Gastroesophageal sphincter (tissue), 3 donors: ENCODE results near the gene KRTAP22-1.

Experiments
- CTCF ChIP-seq, 4 experiments: fragments of 200-600 bp in 2 of 4; fragments of 450-650 bp in 2 of 4; sonication (generic) in 1 of 4; IDR thresholded peaks; one replicate each; pipeline ENCODE4 v1.5.1; 2017 to 2019; ENCODE audit warnings: antibody characterized with exemption in 4 of 4, mild to moderate bottlenecking in 2 of 4, moderate library complexity in 2 of 4
- EP300 ChIP-seq: sonication (generic); formaldehyde crosslinking; IDR thresholded peaks from one replicate; pipeline ENCODE4 v1.6.1; 2017; ENCODE audit warnings: antibody characterized with exemption, mild to moderate bottlenecking
- POLR2A ChIP-seq, 2 donors: fragments of 450-650 bp; IDR thresholded peaks; one replicate each; pipeline ENCODE4 v1.6.1; 2017; ENCODE audit warnings: antibody characterized with exemption in 2 of 2, mild to moderate bottlenecking in 2 of 2, moderate library complexity in 1 of 2
- POLR2AphosphoS5 ChIP-seq: sonication (generic); formaldehyde crosslinking; IDR thresholded peaks from one replicate; pipeline ENCODE4 v1.6.1; 2017; ENCODE audit warnings: antibody characterized with exemption

- TF ChIP-seq CTCF (IDR thresholded peaks at IDR 0.05) (no peak), POLR2AphosphoS5 (no peak), EP300 (no peak), POLR2A (IDR thresholded peaks at IDR 0.05) (no peak)
These were observed 41.7 kb downstream of the KRTAP22-1 start, which contains the start of gene KRTAP20-3 for GRCh38 chr21:30642564-30642963.
